Activated T-helper 9 cell treated with anti-CD3 and anti-CD28 coated beads, Interleukin-2, amount 50 U/mL, for 16 hours (primary cell): ENCODE results near the gene PRKAB1.

ENCODE experiments used
- DNase-seq: peaks from one replicate; pipeline ENCODE4 v3.0.0-alpha.2; 2020; ENCODE audit warnings: low read depth

The PRKAB1 gene

DNA sequence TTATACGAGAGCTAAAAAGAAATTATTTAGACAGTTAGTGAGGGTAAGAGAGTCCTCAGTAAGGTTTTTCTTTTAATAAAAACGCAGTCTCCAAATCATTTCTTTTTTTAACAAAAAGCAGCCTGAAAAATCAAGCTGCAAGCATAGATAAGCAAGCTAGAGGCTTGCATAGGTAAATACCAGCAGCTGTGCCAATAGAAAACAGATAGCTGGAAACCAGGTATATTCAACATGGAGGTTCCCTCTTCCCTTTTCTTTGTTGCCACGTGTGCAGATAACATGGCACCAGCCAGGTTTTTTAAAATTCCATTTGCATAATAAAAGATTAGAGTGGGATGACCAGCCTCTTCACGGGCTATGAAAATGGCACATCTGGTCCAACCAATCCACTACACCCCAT lies 6.1 kb upstream of the PRKAB1 start:
- DNase-seq, result no peak

DNA sequence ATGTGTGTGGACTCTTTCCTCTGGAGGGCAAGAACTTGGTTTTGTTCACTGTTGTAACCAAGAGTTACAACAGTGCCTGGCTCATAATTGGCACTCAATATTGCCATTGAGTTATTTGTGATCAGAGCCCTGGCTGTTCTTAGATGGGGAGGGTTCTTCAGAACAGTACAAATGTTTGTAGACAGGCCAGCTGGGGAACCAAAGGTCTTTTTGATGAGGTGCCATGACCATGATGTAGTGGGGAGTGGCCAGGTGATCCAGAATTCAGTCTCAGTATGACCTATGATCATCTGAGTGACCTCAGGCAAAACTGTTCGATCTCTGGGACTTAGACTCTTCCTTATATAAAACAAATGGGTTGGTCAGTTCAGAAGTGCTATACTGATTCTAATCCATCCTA lies 3.3 kb upstream of the PRKAB1 start:
- DNase-seq, result no peak

GRCh38 chr12:119665164-119665929 lies 2.6 kb upstream of the PRKAB1 start:
- DNase-seq, result no peak

GRCh38 chr12:119666226-119666795 lies 1.6 kb upstream of the PRKAB1 start:
- no peak for DNase-seq

GRCh38 chr12:119666900-119667576 lies 895 bp upstream of the PRKAB1 start:
- no peak for DNase-seq

DNA sequence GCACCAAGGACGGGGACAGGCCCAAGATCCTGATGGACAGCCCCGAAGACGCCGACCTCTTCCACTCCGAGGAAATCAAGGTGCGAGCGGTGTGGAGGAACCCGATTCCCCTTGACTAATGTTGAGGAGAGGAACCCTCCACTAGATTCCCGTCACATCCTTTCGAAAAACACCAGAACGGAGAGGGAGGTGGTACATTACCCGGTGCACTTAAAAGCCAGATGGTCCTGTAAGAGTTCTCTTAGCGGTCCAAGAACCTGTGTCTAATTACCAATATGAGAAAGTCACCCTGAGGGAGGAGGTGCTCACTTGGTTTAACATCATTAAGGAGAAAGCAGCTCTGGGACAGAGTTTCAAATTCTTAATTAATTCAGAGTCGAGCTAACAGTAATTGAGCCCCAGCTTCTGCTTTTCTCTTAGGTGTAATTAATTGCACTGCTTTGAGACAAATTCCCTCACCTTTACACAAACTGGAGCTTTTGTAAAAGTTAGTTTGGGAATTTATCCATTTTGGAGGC lies 450 bp downstream of the PRKAB1 start:
- no peak for DNase-seq

GRCh38 chr12:119669744-119670472 lies 2.0 kb downstream of the PRKAB1 start:
- no peak for DNase-seq

DNA sequence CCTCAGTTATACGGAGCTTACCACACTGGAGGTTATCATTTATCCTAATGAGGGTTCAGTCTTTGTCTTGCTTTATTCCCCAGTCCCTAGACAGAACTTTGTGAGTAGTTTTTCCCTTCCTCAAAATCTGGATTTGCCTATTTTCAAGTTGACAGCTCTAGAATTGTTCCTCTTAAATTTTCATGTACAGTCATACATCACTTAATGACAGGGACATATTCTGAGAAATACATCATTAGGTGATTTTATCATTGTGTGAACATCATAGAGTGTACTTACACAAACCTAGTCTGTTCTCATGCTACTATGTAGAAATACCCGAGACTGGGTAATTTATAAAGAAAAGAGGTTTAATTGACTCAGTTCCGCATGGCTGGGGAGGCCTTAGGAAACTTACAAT lies 3.1 kb downstream of the PRKAB1 start:
- DNase-seq, result no peak

DNA sequence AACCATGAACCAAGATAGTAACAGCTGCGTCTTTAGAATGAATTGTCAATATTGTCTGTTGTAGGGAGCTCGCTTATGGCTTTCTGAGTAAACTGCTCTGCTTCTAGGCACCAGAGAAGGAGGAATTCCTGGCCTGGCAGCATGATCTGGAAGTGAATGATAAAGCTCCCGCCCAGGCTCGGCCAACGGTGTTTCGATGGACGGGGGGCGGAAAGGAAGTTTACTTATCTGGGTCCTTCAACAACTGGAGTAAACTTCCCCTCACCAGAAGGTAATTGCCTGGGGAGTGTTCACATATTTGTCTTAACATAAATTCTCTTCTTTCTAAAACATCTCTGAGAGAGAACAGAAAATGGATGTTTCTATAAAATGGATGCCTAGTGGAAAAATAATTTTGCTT lies 4.3 kb downstream of the PRKAB1 start:
- DNase-seq, result no peak

DNA sequence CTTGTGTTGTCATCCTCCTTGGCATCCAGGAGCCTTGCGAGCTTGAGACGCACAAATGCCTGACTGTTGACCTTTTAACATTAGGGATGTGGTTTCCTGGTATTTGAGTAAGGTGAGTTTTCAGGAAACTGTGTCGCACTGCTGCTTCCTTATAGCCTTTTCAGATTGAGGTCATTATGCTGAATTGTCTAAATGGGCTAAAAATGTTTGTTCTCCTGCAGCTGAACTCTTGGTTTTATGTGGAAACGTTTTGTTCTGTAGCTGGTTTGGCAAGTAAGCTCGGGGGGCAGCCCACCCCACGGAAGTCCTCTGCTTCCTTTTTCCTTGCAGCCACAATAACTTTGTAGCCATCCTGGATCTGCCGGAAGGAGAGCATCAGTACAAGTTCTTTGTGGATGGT lies 5.7 kb downstream of the PRKAB1 start:
- no peak for DNase-seq

DNA sequence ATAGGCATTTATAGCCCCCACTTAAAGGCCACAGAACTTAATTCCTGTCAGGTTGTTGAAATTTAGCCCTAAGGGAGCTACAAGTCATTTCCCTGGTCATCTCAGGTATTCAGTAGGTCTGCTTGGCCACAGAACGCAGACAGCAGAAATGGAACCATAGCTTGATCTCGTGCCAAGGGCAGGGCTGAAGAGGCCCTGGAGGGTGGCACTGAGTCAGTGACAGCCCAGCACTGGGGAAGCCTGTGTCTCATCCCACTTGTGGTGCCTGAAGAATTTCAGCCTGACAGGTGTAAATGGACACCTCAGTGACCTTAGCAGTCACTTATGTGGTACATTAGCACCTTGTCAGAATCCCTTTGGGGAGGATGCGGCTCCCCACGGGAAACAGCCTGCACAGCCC lies 6.6 kb downstream of the PRKAB1 start:
- DNase-seq, result no peak

- DNase-seq, result no peak
These were observed 8.1 kb downstream of the PRKAB1 start for GRCh38 chr12:119676022-119676421.

DNA sequence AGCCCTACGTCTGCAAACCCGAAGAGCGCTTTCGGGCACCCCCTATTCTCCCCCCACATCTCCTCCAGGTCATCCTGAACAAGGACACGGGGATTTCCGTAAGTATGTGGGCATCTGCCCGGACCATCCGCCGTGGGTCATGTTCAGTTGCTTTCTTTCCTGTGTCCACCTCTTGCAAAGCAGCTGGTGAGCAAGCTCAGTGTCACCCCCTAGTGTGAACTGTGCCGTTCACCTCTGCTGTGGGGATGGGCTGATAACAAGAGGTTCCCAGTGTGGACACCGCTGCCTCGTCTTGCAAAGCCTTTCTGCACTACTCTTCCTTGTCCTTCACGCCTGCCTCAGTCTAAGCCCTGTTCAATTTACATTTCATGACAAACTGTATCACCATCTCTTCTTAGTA lies 8.6 kb downstream of the PRKAB1 start:
- no peak for DNase-seq

GRCh38 chr12:119678459-119678858 lies 10.5 kb downstream of the PRKAB1 start:
- no peak for DNase-seq

DNA sequence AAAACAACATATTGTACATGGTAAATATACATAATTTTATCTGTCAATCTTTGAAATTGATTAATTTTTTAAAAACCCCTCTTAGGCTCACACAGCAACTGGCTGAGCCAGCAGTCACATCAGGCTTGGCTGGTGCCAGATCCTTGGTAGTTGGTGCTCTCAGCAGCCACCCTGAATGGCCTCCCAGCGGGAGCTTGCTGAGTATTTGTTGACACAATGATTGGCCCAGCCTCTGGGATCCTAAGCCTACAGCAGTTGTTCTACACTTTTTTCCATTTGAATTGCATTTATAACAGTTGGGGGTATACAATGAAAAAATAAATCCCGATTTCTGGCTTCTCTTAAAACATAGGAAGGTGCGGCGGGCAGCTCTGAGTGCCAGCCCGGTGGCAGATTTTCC lies 11.1 kb downstream of the PRKAB1 start:
- DNase-seq, result no peak

- DNase-seq, result no peak
These were observed 11.6 kb downstream of the PRKAB1 start for GRCh38 chr12:119679490-119679889.

GRCh38 chr12:119681111-119681510 lies 13.2 kb downstream of the PRKAB1 start:
- no peak for DNase-seq

DNA sequence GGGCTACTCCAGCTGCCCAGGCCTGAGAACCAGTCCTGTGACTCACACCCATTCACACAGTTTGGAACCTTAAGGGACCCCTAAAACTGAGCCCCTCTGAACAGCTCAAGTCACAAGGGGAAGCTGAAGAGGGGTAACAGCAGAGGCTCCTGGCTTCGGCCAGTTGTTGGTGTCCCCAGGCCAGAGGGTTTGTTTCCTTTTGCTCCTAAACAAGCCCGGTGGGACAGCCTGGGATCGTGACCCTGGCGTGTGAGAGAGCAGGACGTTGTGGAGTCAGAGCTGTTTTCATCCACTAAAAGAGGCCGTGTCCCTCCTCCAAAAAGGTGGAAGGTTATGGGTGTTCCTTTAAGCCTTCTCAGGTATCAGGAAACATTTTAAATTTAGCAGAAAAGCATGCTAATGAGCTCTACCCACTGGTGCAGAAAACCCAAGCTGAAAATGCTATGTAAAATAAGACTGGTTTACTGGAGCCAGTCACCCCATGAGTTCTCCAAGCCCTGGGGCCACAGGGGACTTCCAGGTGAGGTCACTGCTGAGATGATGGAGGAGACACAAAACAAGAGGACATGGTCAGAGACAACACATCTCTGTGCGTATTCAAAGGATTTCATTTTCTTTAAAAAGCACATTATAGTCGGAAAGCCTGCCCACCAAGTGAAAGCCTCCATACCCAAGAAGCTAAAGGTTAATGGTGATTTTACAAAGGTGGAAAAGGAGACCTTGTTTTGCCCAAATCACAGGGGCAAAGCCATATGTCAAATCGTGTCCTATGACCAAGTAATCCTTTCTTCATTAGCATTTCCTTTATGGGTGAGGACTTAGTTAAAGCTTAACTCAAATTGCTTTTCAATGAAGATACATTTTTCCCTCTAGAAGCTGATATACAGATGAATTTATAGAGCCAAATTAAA lies 14.1 kb downstream of the PRKAB1 start:
- no peak for DNase-seq

- no peak for DNase-seq
These were observed 14.8 kb downstream of the PRKAB1 start for GRCh38 chr12:119682639-119683252.

DNA sequence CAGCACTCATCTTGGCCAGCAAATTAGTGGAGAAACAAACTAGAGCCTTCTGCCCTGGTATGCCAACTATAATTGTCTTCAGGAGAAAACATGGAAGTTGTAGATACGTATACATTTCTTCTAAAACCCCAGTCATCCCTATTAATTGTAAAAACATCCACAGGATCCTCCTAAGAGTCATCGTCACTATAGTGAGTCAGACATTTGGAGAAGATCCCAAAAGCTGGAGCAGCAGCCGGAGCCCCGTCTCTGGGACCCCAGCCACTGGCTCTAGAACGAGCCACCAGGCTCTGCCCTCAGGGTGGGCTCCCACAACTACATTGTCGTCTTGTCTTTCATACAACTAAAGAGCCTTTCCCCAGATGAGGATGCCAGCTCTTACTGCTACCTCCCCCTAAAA lies 15.5 kb downstream of the PRKAB1 start:
- no peak for DNase-seq

DNA sequence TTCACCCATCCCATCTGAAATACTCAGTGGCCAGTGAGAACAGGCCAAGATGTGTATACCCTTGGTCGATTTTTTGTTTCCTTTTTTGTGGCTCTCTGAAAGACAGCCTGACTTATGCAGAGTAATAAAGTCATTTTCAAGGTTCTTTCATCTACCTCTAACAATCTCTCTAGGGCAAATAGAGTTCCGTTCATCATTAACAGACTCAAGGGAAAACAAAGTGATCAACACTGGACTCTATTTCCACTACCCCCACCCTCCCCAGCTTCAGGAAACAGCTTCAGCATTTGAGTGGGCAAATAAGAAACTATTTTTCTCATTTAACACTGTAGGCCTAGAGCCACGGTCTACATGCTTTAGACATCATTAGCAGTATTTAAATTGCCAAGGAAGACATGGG lies 15.9 kb downstream of the PRKAB1 start:
- no peak for DNase-seq
